Measurements from ENCODE around the gene C16orf96.

The C16orf96 gene

DNA sequence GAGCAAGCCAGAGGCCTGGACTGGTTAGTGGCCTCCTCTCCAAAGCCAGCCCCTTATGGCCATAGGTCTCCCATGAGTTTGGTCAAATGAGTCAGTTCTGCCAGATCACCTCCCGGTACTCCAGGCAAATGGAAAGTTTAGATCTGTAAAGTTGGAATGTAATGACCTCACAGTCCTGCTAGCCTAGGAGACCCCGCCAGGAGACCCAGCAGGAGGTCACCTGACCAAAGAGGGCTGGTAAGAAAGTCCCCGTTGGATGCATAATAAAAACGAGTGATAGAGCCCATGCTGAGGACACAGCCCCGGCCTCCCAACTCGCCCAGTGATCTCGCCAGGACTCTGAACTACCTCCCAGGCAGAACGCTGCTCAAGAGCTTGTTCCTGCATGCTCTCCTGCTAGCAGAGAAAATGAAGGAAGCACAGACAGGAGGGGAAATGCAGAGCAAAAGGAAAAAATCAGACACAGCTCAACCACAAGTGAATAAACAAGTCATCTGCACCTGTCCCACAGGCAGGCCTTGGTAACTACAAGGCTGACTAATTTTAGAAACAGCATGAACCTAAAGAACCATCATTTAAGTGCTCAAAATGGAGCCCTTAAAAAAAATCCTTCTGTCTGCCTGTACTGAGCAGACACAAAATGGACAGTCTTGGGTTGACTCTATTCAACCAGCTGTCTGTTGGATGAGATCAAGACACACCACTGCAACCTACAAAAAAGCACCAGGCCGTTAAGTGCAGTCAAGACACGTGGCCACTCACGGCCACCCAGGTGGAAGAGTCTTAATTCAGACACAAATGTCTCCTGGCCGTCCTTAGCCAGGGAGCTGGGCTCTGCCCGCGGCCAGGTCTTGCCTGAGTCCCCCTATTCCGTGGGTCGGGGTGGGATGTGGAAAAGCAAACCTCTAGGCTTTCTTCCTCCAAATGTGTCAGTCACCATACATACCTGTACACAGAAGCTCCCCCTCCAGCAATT lies 26.8 kb upstream of the C16orf96 start:
- DNase-seq (ENCODE audit: insufficient read length): no peak
- no peak for TF ChIP-seq TAF1 (IDR thresholded peaks at IDR 0.05; ENCODE audit: borderline replicate concordance, low read depth, low read length)
- no peak for FAIRE-seq

GRCh38 chr16:4531811-4532210 lies 24.3 kb upstream of the C16orf96 start:
- TF ChIP-seq POLR2AphosphoS5 (IDR thresholded peaks at IDR 0.05; ENCODE audit: low read depth, low read length) (no peak), POLR2A (IDR thresholded peaks at IDR 0.05; ENCODE audit: low read depth, low read length) (no peak), TAF1 (IDR thresholded peaks at IDR 0.05; ENCODE audit: borderline replicate concordance, low read depth, low read length) (no peak)
- no peak for FAIRE-seq
- no peak for DNase-seq (ENCODE audit: insufficient read length)

GRCh38 chr16:4532238-4532637 lies 23.9 kb upstream of the C16orf96 start:
- DNase-seq (ENCODE audit: insufficient read length): no peak
- FAIRE-seq: no peak
- TF ChIP-seq POLR2AphosphoS5 (IDR thresholded peaks at IDR 0.05; ENCODE audit: low read depth, low read length): no peak
- no peak for TF ChIP-seq POLR2A (IDR thresholded peaks at IDR 0.05; ENCODE audit: low read depth, low read length)
- TF ChIP-seq TAF1 (IDR thresholded peaks at IDR 0.05; ENCODE audit: borderline replicate concordance, low read depth, low read length): no peak

GRCh38 chr16:4533490-4533889 lies 22.6 kb upstream of the C16orf96 start:
- TF ChIP-seq POLR2AphosphoS5 (IDR thresholded peaks at IDR 0.05; ENCODE audit: low read depth, low read length) (no peak), POLR2A (IDR thresholded peaks at IDR 0.05; ENCODE audit: low read depth, low read length) (no peak), TAF1 (IDR thresholded peaks at IDR 0.05; ENCODE audit: borderline replicate concordance, low read depth, low read length) (no peak)
- no peak for FAIRE-seq

GRCh38 chr16:4534151-4534790 lies 21.9 kb upstream of the C16orf96 start:
- FAIRE-seq (no peak), DNase-seq (ENCODE audit: insufficient read length) (no peak)
- TF ChIP-seq POLR2AphosphoS5 (IDR thresholded peaks at IDR 0.05; ENCODE audit: low read depth, low read length) (no peak), POLR2A (IDR thresholded peaks at IDR 0.05; ENCODE audit: low read depth, low read length) (no peak), TAF1 (IDR thresholded peaks at IDR 0.05; ENCODE audit: borderline replicate concordance, low read depth, low read length) (no peak)

More at GRCh38 chr16:4533490-4533889, 22.6 kb upstream of the C16orf96 start:
- DNase-seq (ENCODE audit: insufficient read length): no peak

DNA sequence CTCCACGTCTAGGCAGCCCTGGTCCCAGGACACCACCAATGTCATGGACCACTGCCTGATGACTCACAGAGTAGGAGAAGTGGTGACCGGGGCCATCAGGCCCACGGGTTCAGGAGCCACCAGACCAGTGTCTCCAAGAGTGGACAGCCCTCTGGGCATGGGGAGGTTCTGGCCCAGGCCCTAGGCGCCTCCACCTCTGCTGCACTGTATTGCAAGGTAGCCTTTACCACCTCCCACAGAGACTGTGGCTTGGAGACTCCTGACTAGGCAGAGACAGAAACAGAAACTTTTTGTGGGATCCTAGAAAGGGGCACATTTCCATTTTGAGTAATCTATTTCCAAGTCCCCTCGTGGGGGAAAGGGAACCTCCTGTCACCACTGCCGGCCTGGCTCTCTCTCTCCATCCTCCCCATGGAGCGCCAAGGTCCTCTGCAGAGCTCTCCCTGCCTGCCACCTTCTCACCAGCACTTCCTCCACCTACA lies 20.5 kb upstream of the C16orf96 start:
- DNase-seq (ENCODE audit: insufficient read length) (no peak), FAIRE-seq (no peak)
- no peak for TF ChIP-seq TAF1 (IDR thresholded peaks at IDR 0.05; ENCODE audit: borderline replicate concordance, low read depth, low read length)
- no peak for TF ChIP-seq POLR2A (IDR thresholded peaks at IDR 0.05; ENCODE audit: low read depth, low read length)
- TF ChIP-seq POLR2AphosphoS5 (IDR thresholded peaks at IDR 0.05; ENCODE audit: low read depth, low read length): no peak

DNA sequence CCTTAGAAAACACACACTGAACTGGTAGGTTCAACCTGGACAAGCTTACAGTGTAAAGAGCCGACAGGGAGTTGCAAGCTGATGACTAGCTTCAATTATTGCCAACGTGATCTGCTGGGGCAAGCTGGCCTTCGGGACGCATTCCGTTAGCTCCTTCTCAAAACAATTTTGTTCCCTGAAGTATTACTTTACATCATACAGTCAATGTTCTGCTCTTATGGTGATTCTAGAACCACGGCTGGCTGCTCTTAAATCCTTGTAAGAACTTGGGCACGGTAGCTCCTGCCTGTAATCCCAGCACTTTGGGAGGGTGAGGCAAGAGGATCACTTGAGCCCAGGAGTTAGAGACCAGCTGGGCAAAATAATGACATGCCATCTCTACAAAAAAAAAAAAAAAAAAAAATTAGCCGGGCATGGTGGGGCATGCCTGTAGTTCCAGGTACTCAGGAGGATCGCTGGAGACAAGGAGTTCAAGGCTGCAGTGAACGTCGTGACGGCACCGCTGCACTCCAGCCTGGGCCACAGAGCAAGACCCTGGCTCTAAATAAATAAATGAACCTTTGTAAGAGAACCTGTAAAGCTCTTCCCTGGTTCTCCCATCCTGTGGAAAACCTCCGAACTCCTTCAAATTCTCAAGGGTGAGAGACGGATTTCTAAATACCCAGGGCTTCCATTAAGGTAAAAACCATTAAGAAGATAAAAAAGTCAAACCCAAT lies 19.6 kb upstream of the C16orf96 start:
- DNase-seq (ENCODE audit: insufficient read length): no peak
- no peak for TF ChIP-seq POLR2A (IDR thresholded peaks at IDR 0.05; ENCODE audit: low read depth, low read length)
- no peak for FAIRE-seq

GRCh38 chr16:4537376-4538343 lies 18.5 kb upstream of the C16orf96 start:
- FAIRE-seq: no peak
- DNase-seq (ENCODE audit: insufficient read length): no peak
- TF ChIP-seq TAF1 (IDR thresholded peaks at IDR 0.05; ENCODE audit: borderline replicate concordance, low read depth, low read length): no peak
- no peak for TF ChIP-seq POLR2AphosphoS5 (IDR thresholded peaks at IDR 0.05; ENCODE audit: low read depth, low read length)
- no peak for TF ChIP-seq POLR2A (IDR thresholded peaks at IDR 0.05; ENCODE audit: low read depth, low read length)

GRCh38 chr16:4538350-4539235 lies 17.5 kb upstream of the C16orf96 start, which contains the start of gene CDIP1:
TSS of gene CDIP1 (minus strand) at chr16:4538773. CDS start at chr16:4514130, 24,643 bp downstream.
- DNase-seq (ENCODE audit: insufficient read length): peak; percentile 88
- peak; percentile 40; the same call in 1 of the 2 replicates for TF ChIP-seq TAF1 (IDR thresholded peaks at IDR 0.05; ENCODE audit: borderline replicate concordance, low read depth, low read length)
- peak; percentile 63; the same call in 1 of the 2 replicates for TF ChIP-seq POLR2A (IDR thresholded peaks at IDR 0.05; ENCODE audit: low read depth, low read length)
- TF ChIP-seq POLR2AphosphoS5 (IDR thresholded peaks at IDR 0.05; ENCODE audit: low read depth, low read length): peak; percentile 51; the same call in 1 of the 2 replicates
- peak; percentile 79 for FAIRE-seq

All from GM12892 (cell line).